GM13976 (cell line): ENCODE results near the gene EEFSEC.

Source experiments
- DNase-seq: peaks from one replicate; pipeline ENCODE4 v3.0.0; 2012; ENCODE audit warnings: low spot score
- in situ Hi-C: fragments of 300-500 bp; cut with MboI; formaldehyde crosslinking; loops from one replicate; pipeline ENCODE4 v1.12.0; 2022; ENCODE audit warnings: low sequenced_read_pairs, mixed read lengths, inconsistent platforms; ENCODE audit not compliant: unreplicated experiment
- TF ChIP-seq, protein P1 (sequence below): IDR thresholded peaks from 2 replicates; pipeline ENCODE4 v1.5.1; 2012; ENCODE audit warnings: borderline replicate concordance, mild to moderate bottlenecking; ENCODE audit not compliant: insufficient read depth; ENCODE audit errors: extremely low read depth, missing control alignments, control extremely low read depth

EEFSEC gene

GRCh38 chr3:128398586-128398985 lies 245.3 kb downstream of the EEFSEC start:
- DNase-seq, result no peak
- TF ChIP-seq, protein P1, sequence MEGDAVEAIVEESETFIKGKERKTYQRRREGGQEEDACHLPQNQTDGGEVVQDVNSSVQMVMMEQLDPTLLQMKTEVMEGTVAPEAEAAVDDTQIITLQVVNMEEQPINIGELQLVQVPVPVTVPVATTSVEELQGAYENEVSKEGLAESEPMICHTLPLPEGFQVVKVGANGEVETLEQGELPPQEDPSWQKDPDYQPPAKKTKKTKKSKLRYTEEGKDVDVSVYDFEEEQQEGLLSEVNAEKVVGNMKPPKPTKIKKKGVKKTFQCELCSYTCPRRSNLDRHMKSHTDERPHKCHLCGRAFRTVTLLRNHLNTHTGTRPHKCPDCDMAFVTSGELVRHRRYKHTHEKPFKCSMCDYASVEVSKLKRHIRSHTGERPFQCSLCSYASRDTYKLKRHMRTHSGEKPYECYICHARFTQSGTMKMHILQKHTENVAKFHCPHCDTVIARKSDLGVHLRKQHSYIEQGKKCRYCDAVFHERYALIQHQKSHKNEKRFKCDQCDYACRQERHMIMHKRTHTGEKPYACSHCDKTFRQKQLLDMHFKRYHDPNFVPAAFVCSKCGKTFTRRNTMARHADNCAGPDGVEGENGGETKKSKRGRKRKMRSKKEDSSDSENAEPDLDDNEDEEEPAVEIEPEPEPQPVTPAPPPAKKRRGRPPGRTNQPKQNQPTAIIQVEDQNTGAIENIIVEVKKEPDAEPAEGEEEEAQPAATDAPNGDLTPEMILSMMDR, result no peak
- in situ Hi-C loops, result no loop called here

GRCh38 chr3:128399221-128399915 lies 246.1 kb downstream of the EEFSEC start:
- no peak for DNase-seq
- TF ChIP-seq, protein P1, result no peak
- in situ Hi-C loops, result no loop called here

GRCh38 chr3:128400671-128401070 lies 247.4 kb downstream of the EEFSEC start:
- TF ChIP-seq, protein P1, result no peak
- in situ Hi-C loops, result no loop called here
- no peak for DNase-seq

GRCh38 chr3:128402319-128402718 lies 249.0 kb downstream of the EEFSEC start:
- TF ChIP-seq, protein P1, result no peak
- in situ Hi-C loops, result no loop called here
- DNase-seq, result no peak

GRCh38 chr3:128402998-128403397 lies 249.7 kb downstream of the EEFSEC start:
- in situ Hi-C loops, result no loop called here
- TF ChIP-seq, protein P1, result no peak
- no peak for DNase-seq

DNA sequence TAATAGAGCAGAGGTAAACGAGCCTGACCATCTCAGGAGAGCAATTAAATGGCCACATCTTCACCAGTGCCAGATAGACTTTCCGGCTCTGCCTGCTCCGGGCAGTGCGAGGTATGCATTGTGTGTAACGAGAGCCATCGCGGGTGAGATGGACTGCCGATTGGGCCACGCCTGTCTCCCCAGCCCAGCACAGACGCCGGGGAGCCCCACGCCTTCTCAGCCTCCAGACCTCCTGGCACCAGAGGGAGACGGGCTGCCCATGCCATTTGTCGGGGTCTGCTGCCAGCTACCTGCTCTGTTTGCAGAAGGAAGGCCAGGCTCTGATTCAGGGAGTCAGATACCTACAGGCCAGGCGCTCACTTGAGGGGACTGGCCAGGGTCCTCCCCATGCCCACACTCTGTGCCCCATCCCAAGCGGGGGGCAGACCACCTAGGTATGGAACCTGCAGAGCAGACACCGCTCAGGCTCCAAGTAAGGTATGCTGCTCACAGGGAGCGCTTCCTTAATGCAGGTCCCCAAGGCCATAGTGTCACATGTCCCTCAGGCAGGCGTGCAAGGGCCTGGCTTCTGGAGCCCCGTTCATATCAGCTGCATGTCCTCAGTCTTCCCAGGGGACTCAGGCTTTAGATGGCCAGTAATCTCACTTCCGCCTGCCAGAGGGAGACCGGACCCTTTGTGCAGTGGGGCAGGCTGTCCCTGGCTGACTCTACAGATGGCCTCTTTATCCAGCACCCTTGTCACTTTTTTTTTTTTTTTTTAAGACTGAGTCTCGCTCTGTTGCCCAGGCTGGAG lies 251.2 kb downstream of the EEFSEC start:
- no peak for DNase-seq
- in situ Hi-C loops, result no loop called here
- TF ChIP-seq, protein P1, result no peak
